CD4-positive, alpha-beta T cell (primary cell): Measurements from ENCODE around the gene GSG1L. TPM values are rescaled to one million over a fixed set of nuclear protein-coding genes. Genes with fewer than 3 reads are reported as not detected.

Source experiments
- ATAC-seq: fragments of 200-7000 bp; cut with Tn5 transposase; one replicate; pipeline ENCODE4 v1.10.0; 2022; ENCODE audit warnings: mild to moderate bottlenecking; ENCODE audit not compliant: poor library complexity
- CTCF ChIA-PET: fragments of 350-600 bp; sonication (Branson Sonifier 250); formaldehyde crosslinking; loops from one replicate; lab custom pipeline; 2021; ENCODE audit warnings: antibody characterized with exemption, inconsistent platforms; lab: Charles Lee
- POLR2A ChIA-PET: fragments of 350-600 bp; sonication (Branson Sonifier 250); formaldehyde crosslinking; loops from one replicate; lab custom pipeline; 2021; ENCODE audit warnings: antibody characterized with exemption, inconsistent platforms; lab: Charles Lee
- DNase-seq, 14 experiments: peaks; one replicate each; pipeline ENCODE4 v3.0.0-alpha.2; 2013 to 2020; ENCODE audit warnings: mixed read lengths in 2 of 14
- H3K27ac ChIP-seq, 2 donors: one replicate each; pipeline versions ENCODE4 v1.5.1 to v1.7.0; 2013; ENCODE audit warnings: low read length in 2 of 2, low read depth in 1 of 2, mild to moderate bottlenecking in 1 of 2
- H3K27me3 ChIP-seq, 2 experiments: 1 replicate in 1 of 2; 2 replicates in 1 of 2; pipeline versions ENCODE4 v1.6.1 to v1.7.0; 2013; ENCODE audit warnings: low read length in 2 of 2, control low read depth in 1 of 2, mild to moderate bottlenecking in 1 of 2, moderate library complexity in 1 of 2; ENCODE audit not compliant: insufficient read depth in 2 of 2, control insufficient read depth in 1 of 2
- H3K36me3 ChIP-seq: one replicate; pipeline ENCODE4 v1.6.1; 2013; ENCODE audit warnings: low read length, control low read depth; ENCODE audit not compliant: insufficient read depth
- H3K4me1 ChIP-seq: one replicate; pipeline ENCODE4 v1.6.1; 2013; ENCODE audit warnings: low read length, control low read depth; ENCODE audit not compliant: insufficient read depth
- H3K4me3 ChIP-seq: one replicate; pipeline ENCODE4 v1.5.1; 2013; ENCODE audit warnings: mild to moderate bottlenecking, low read length, moderate library complexity
- H3K9me3 ChIP-seq, 2 experiments: 1 replicate in 1 of 2; 2 replicates in 1 of 2; pipeline versions ENCODE4 v1.6.1 to v1.7.0; 2013; ENCODE audit warnings: low read length in 2 of 2, mild to moderate bottlenecking in 2 of 2, control low read depth in 1 of 2, moderate library complexity in 1 of 2; ENCODE audit not compliant: control insufficient read depth in 1 of 2, insufficient read depth in 1 of 2
- H3K27ac Mint-ChIP-seq: one replicate; pipeline ENCODE4 v1.8.0; 2020; ENCODE audit warnings: mixed read lengths
- H3K27me3 Mint-ChIP-seq: one replicate; pipeline ENCODE4 v1.8.0; 2021; ENCODE audit warnings: mixed read lengths
- H3K36me3 Mint-ChIP-seq: one replicate; pipeline ENCODE4 v1.8.0; 2021; ENCODE audit warnings: low read depth, mixed read lengths
- H3K4me1 Mint-ChIP-seq: one replicate; pipeline ENCODE4 v1.8.0; 2021; ENCODE audit warnings: low read depth, mixed read lengths
- H3K4me3 Mint-ChIP-seq: one replicate; pipeline ENCODE4 v1.8.0; 2020; ENCODE audit warnings: mild to moderate bottlenecking, mixed read lengths
- H3K9me3 Mint-ChIP-seq: one replicate; pipeline ENCODE4 v1.8.0; 2020; ENCODE audit warnings: mixed read lengths
- intact Hi-C, 2 experiments: fragments of 100-400 bp; cut with DNase I in 1 of 2; cut with micrococcal nuclease in 1 of 2; formaldehyde crosslinking; loops; one replicate each; pipeline versions ENCODE4 v1.15.1 to v1.9.0; 2023 to 2025; cut with DNase I, micrococcal nuclease
- total RNA-seq, 174 experiments: library from RNA in 2 of 174; stranded (reverse) in 2 of 174; gene quantifications; one replicate each; pipeline ENCODE4 v1.2.3 and lab custom pipeline; 2021 to 2026
- TF ChIP-seq, protein P1 (sequence below): fragments of 200-600 bp; IDR thresholded peaks from one replicate; pipeline ENCODE4 v1.8.0; 2022; ENCODE audit warnings: antibody characterized with exemption, mild to moderate bottlenecking

Gene GSG1L
- total RNA-seq, 2 experiments from 2014 or later: not detected

DNA sequence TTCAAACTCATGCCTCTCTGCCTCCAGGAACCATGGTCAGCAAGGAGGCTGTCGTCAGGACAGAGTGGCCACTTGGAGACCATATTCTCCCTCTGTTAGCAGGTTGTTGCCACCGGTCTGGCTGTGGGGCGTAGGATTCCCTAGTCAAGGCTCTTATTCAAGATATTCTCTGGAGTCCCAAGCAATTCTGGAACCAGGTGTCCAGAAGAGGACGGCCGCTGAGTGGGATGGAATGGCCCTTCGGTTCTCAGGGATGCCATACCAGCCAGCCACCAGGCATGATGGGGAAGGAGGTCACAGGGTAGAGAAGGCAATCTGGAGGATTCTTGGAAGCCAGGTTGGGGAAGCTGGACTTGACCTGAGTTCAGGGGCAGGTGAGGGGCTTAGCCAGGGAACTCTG lies 173.5 kb downstream of the GSG1L start:
- POLR2A ChIA-PET: no interaction called here
- H3K36me3 Mint-ChIP-seq: no peaks in the 10 kb centered on the region
- ATAC-seq (no peak), DNase-seq (no peak)
- TF ChIP-seq, protein P1, sequence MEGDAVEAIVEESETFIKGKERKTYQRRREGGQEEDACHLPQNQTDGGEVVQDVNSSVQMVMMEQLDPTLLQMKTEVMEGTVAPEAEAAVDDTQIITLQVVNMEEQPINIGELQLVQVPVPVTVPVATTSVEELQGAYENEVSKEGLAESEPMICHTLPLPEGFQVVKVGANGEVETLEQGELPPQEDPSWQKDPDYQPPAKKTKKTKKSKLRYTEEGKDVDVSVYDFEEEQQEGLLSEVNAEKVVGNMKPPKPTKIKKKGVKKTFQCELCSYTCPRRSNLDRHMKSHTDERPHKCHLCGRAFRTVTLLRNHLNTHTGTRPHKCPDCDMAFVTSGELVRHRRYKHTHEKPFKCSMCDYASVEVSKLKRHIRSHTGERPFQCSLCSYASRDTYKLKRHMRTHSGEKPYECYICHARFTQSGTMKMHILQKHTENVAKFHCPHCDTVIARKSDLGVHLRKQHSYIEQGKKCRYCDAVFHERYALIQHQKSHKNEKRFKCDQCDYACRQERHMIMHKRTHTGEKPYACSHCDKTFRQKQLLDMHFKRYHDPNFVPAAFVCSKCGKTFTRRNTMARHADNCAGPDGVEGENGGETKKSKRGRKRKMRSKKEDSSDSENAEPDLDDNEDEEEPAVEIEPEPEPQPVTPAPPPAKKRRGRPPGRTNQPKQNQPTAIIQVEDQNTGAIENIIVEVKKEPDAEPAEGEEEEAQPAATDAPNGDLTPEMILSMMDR: no peak
- no peaks in the 10 kb centered on the region for H3K4me1 Mint-ChIP-seq
- H3K27ac ChIP-seq: no peak overlapping the region
- peaks cover 0 to 5% of the 10 kb centered on the region in 2 experiments for H3K9me3 ChIP-seq
- no peak overlapping the region for H3K4me3 ChIP-seq
- no peaks in the 10 kb centered on the region for H3K9me3 Mint-ChIP-seq
- no peaks in the 10 kb centered on the region for H3K36me3 ChIP-seq
- no peak overlapping the region for H3K27ac Mint-ChIP-seq
- H3K4me3 Mint-ChIP-seq: no peak overlapping the region
- H3K27me3 ChIP-seq: peaks cover 4 to 11% of the 10 kb centered on the region in 2 experiments
- intact Hi-C loops: no loop called here
- H3K27me3 Mint-ChIP-seq: peaks cover 57% of the 10 kb centered on the region
- CTCF ChIA-PET: no interaction called here
- no peaks in the 10 kb centered on the region for H3K4me1 ChIP-seq

DNA sequence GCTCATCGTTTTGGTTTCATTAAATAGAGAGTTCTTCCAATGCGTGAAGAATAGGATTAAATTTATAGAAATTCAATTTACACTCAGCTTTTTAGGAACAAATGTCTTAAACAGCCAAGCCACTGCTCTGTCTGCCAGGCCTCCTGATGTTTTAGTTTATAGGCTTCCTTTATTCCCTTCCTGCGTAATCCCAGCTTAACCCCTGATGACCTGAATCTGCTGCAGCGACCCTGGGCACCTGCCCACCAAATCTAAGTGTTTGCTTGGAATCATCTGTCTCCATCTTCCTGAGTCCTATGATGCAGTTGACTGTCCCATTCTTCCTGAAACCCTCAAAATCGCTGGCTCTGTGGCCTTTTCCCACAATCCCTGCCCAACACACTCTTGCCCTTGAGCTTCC lies 179.9 kb downstream of the GSG1L start:
- DNase-seq (no peak), ATAC-seq (no peak)
- Histone ChIP-seq H3K4me3 (no peak overlapping the region), H3K27ac (no peak overlapping the region), H3K27me3 (peaks cover 0 to 15% of the 10 kb centered on the region in 2 experiments), H3K9me3 (peaks cover 0 to 5% of the 10 kb centered on the region in 2 experiments), H3K4me1 (no peaks in the 10 kb centered on the region), H3K36me3 (no peaks in the 10 kb centered on the region)
- Mint-ChIP-seq H3K4me3 (no peak overlapping the region), H3K4me1 (no peaks in the 10 kb centered on the region), H3K27ac (no peak overlapping the region), H3K36me3 (no peaks in the 10 kb centered on the region), H3K9me3 (peaks cover 3% of the 10 kb centered on the region), H3K27me3 (peaks cover 53% of the 10 kb centered on the region)
- POLR2A ChIA-PET: no interaction called here
- intact Hi-C loops: no loop called here
- CTCF ChIA-PET: no interaction called here
- TF ChIP-seq, protein P1: no peak

DNA sequence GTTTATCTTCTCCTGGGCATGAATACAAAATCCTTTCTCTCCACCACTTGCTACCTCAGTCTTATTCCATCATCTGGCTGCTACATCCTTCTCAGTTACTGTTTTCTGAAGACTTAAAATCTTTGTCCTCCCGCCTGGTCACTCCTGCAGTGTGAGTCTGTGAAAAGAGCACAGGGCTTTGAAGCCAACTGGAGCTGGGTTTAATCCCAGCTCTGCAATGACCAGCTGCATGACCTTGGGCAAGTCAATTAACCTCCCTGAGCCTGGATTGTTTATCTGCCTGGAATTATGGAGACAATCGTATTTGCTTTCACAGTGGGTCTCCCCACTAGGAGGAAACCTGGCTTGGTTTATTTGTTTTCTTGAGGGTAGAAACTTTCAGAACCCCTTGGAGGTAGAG lies 183.2 kb downstream of the GSG1L start:
- Mint-ChIP-seq H3K27me3 (peaks cover 31% of the 10 kb centered on the region), H3K4me1 (no peaks in the 10 kb centered on the region), H3K4me3 (no peak overlapping the region), H3K27ac (no peak overlapping the region), H3K36me3 (peaks cover 5% of the 10 kb centered on the region), H3K9me3 (peaks cover 7% of the 10 kb centered on the region)
- DNase-seq: no peak
- CTCF ChIA-PET: no interaction called here
- TF ChIP-seq, protein P1: no peak
- Histone ChIP-seq H3K27me3 (peaks cover 0 to 11% of the 10 kb centered on the region in 2 experiments), H3K27ac (no peak overlapping the region), H3K4me1 (no peaks in the 10 kb centered on the region), H3K4me3 (no peak overlapping the region), H3K36me3 (no peaks in the 10 kb centered on the region), H3K9me3 (peaks cover 12 to 15% of the 10 kb centered on the region in 2 experiments)
- POLR2A ChIA-PET: no interaction called here
- ATAC-seq: no peak
- intact Hi-C loops: no loop called here
